HepG2 (cell line): Measurements from ENCODE around the gene PLCD4.

Source experiments
- MYC ChIP-seq: sonication (generic); formaldehyde crosslinking; IDR thresholded peaks from 2 replicates; pipeline ENCODE4 v1.9.0; 2021; ENCODE audit warnings: missing genetic modification reagents, borderline replicate concordance
- NR2C2 ChIP-seq: sonication (generic); formaldehyde crosslinking; IDR thresholded peaks from 2 replicates; pipeline ENCODE4 v1.4.0; 2020; ENCODE audit warnings: missing genetic modification reagents, mild to moderate bottlenecking, moderate library complexity, borderline replicate concordance
- PAF1 ChIP-seq: IDR thresholded peaks from 2 replicates; pipeline ENCODE4 v1.6.1; 2016; ENCODE audit warnings: missing genetic modification reagents, missing compliant biosample characterization
- SIX4 ChIP-seq: sonication (generic); formaldehyde crosslinking; IDR thresholded peaks from 2 replicates; pipeline ENCODE4 v1.4.0; 2020; ENCODE audit warnings: missing genetic modification reagents
- SRY ChIP-seq: sonication (generic); formaldehyde crosslinking; IDR thresholded peaks from 2 replicates; pipeline ENCODE4 v1.8.0; 2022; ENCODE audit warnings: mild to moderate bottlenecking, missing genetic modification reagents
- ZBTB40 ChIP-seq, 2 experiments: fragments of 450-650 bp in 1 of 2; sonication (generic) in 1 of 2; formaldehyde crosslinking in 1 of 2; IDR thresholded peaks; 2 replicates each; pipeline versions ENCODE4 v1.6.1 to v1.8.0; 2016 to 2022; ENCODE audit warnings: antibody characterized with exemption in 1 of 2, mild to moderate bottlenecking in 1 of 2, missing genetic modification reagents in 1 of 2
- TF ChIP-seq, protein P1 (sequence below): sonication (generic); formaldehyde crosslinking; IDR thresholded peaks from 2 replicates; pipeline ENCODE4 v1.4.0; 2020; ENCODE audit warnings: missing genetic modification reagents
- TF ChIP-seq, protein P2 (sequence below): IDR thresholded peaks from 2 replicates; pipeline ENCODE4 v1.6.1; 2012; ENCODE audit warnings: low read depth, low read length, improper control_type of control experiment
- TF ChIP-seq, protein P3 (sequence below): IDR thresholded peaks from 2 replicates; pipeline ENCODE4 v1.6.1; 2012; ENCODE audit warnings: inconsistent platforms

GRCh38 chr2:218577482-218578220 is 30.0 kb upstream of the PLCD4 start:
- no peak for TF ChIP-seq MYC
- TF ChIP-seq, protein P1, sequence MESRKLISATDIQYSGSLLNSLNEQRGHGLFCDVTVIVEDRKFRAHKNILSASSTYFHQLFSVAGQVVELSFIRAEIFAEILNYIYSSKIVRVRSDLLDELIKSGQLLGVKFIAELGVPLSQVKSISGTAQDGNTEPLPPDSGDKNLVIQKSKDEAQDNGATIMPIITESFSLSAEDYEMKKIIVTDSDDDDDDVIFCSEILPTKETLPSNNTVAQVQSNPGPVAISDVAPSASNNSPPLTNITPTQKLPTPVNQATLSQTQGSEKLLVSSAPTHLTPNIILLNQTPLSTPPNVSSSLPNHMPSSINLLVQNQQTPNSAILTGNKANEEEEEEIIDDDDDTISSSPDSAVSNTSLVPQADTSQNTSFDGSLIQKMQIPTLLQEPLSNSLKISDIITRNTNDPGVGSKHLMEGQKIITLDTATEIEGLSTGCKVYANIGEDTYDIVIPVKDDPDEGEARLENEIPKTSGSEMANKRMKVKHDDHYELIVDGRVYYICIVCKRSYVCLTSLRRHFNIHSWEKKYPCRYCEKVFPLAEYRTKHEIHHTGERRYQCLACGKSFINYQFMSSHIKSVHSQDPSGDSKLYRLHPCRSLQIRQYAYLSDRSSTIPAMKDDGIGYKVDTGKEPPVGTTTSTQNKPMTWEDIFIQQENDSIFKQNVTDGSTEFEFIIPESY (CRISPR knock-in tag), result no peak
- TF ChIP-seq PAF1 (CRISPR knock-in tag), result no peak
- TF ChIP-seq, protein P2, sequence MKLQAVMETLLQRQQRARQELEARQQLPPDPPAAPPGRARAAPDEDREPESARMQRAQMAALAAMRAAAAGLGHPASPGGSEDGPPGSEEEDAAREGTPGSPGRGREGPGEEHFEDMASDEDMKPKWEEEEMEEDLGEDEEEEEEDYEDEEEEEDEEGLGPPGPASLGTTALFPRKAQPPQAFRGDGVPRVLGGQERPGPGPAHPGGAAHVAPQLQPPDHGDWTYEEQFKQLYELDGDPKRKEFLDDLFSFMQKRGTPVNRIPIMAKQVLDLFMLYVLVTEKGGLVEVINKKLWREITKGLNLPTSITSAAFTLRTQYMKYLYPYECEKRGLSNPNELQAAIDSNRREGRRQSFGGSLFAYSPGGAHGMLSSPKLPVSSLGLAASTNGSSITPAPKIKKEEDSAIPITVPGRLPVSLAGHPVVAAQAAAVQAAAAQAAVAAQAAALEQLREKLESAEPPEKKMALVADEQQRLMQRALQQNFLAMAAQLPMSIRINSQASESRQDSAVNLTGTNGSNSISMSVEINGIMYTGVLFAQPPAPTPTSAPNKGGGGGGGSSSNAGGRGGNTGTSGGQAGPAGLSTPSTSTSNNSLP, result no peak
- no peak for TF ChIP-seq ZBTB40 (IDR thresholded peaks at IDR 0.05)
- TF ChIP-seq ZBTB40 (CRISPR knock-in tag; IDR thresholded peaks at IDR 0.05), result no peak
- no peak for TF ChIP-seq SIX4 (CRISPR knock-in tag)
- no peak for TF ChIP-seq SRY (CRISPR knock-in tag)
- TF ChIP-seq NR2C2, result no peak
- TF ChIP-seq, protein P3, sequence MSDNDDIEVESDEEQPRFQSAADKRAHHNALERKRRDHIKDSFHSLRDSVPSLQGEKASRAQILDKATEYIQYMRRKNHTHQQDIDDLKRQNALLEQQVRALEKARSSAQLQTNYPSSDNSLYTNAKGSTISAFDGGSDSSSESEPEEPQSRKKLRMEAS, result no peak
